B cell (primary cell): ENCODE results near the gene DCTN5. TPM values are rescaled to one million over a fixed set of nuclear protein-coding genes. Genes with fewer than 3 reads are reported as not detected.

Source experiments
- ATAC-seq: fragments of 200-7000 bp; cut with Tn5 transposase; one replicate; pipeline ENCODE4 v1.10.0; 2021; ENCODE audit warnings: low read depth, mild to moderate bottlenecking, moderate number of reproducible peaks, moderate library complexity
- CTCF ChIA-PET: fragments of 350-600 bp; sonication (Branson Sonifier 250); formaldehyde crosslinking; loops from one replicate; lab custom pipeline; 2021; ENCODE audit warnings: antibody characterized with exemption, inconsistent platforms; lab: Charles Lee
- POLR2A ChIA-PET: fragments of 350-600 bp; sonication (Branson Sonifier 250); formaldehyde crosslinking; loops from one replicate; lab custom pipeline; 2021; ENCODE audit warnings: antibody characterized with exemption; lab: Charles Lee
- DNase-seq: peaks from one replicate; pipeline ENCODE4 v3.0.0; 2013
- H2AFZ ChIP-seq: 2 replicates; pipeline ENCODE4 v1.6.1; 2012; ENCODE audit warnings: mild to moderate bottlenecking, low read depth, low read length; ENCODE audit not compliant: insufficient read depth, poor library complexity, severe bottlenecking
- H3K27ac ChIP-seq, 2 donors: 1 replicate in 1 of 2; 2 replicates in 1 of 2; pipeline ENCODE4 v1.5.1; 2012 to 2013; ENCODE audit warnings: low read length in 2 of 2, mild to moderate bottlenecking in 2 of 2, moderate library complexity in 1 of 2
- H3K27me3 ChIP-seq, 4 experiments: fragments of 200-600 bp in 1 of 4; sonication (generic) in 1 of 4; replicated peaks in 1 of 4; 1 replicate in 2 of 4; 2 replicates in 2 of 4; pipeline versions ENCODE4 v1.6.1 to v1.7.0; 2013 to 2016; ENCODE audit warnings: low read length in 3 of 4, mild to moderate bottlenecking in 2 of 4, mixed read lengths in 1 of 4, moderate library complexity in 1 of 4; ENCODE audit not compliant: insufficient read depth in 4 of 4, control insufficient read depth in 3 of 4; ENCODE audit errors: control extremely low read depth in 1 of 4
- H3K36me3 ChIP-seq, 2 experiments: replicated peaks in 1 of 2; 1 replicate in 1 of 2; 2 replicates in 1 of 2; pipeline versions ENCODE4 v1.6.1 to v1.7.1; 2013; ENCODE audit warnings: low read length in 1 of 2; ENCODE audit not compliant: insufficient read depth in 2 of 2, control insufficient read depth in 1 of 2; ENCODE audit errors: control extremely low read depth in 1 of 2, extremely low read depth in 1 of 2
- H3K4me1 ChIP-seq, 2 donors: fragments of 200-600 bp in 1 of 2; sonication (generic) in 1 of 2; 1 replicate in 1 of 2; 2 replicates in 1 of 2; pipeline versions ENCODE4 v1.5.1 to v1.6.1; 2013 to 2017; ENCODE audit warnings: low read length in 2 of 2; ENCODE audit not compliant: control insufficient read depth in 2 of 2, insufficient read depth in 2 of 2
- H3K4me2 ChIP-seq: replicated peaks from 2 replicates; pipeline ENCODE3; 2012; ENCODE audit warnings: mild to moderate bottlenecking, low read depth, low read length; ENCODE audit not compliant: poor library complexity, severe bottlenecking
- H3K4me3 ChIP-seq, 5 experiments: fragments of 200-600 bp in 1 of 5; sonication (generic) in 1 of 5; 1 replicate in 3 of 5; 2 replicates in 2 of 5; pipeline versions ENCODE4 v1.5.1 to v1.7.0; 2011 to 2016; ENCODE audit warnings: low read length in 4 of 5, mild to moderate bottlenecking in 4 of 5, low read depth in 2 of 5, control low read depth in 1 of 5, moderate library complexity in 1 of 5; ENCODE audit not compliant: insufficient read depth in 1 of 5; ENCODE audit errors: control extremely low read depth in 1 of 5, extremely low read depth in 1 of 5
- H3K79me2 ChIP-seq: fragments of 200-600 bp; sonication (generic); one replicate; pipeline ENCODE4 v1.6.0; 2016; ENCODE audit warnings: low read length; ENCODE audit not compliant: control insufficient read depth, insufficient read depth
- H3K9ac ChIP-seq: fragments of 200-600 bp; sonication (generic); 2 replicates; pipeline ENCODE4 v1.6.1; 2017; ENCODE audit warnings: mild to moderate bottlenecking, low read length, moderate library complexity
- H3K9me3 ChIP-seq, 3 donors: one replicate each; pipeline versions ENCODE4 v1.6.1 to v1.7.1; 2013; ENCODE audit warnings: low read length in 2 of 3; ENCODE audit not compliant: control insufficient read depth in 2 of 3, insufficient read depth in 1 of 3; ENCODE audit errors: control extremely low read depth in 1 of 3
- H4K20me1 ChIP-seq: 2 replicates; pipeline ENCODE4 v1.6.0; 2012; ENCODE audit warnings: mild to moderate bottlenecking, low read length; ENCODE audit not compliant: insufficient read depth, control insufficient read depth, poor library complexity, severe bottlenecking
- H3K27ac Mint-ChIP-seq: one replicate; pipeline ENCODE4 v1.8.0; 2021; ENCODE audit warnings: mixed read lengths
- H3K27me3 Mint-ChIP-seq: one replicate; pipeline ENCODE4 v1.8.0; 2021; ENCODE audit warnings: mixed read lengths
- H3K4me1 Mint-ChIP-seq: one replicate; pipeline ENCODE4 v1.8.0; 2021; ENCODE audit warnings: mixed read lengths
- H3K4me3 Mint-ChIP-seq: one replicate; pipeline ENCODE4 v1.8.0; 2021; ENCODE audit warnings: mixed read lengths
- H3K9me3 Mint-ChIP-seq: one replicate; pipeline ENCODE4 v1.8.0; 2022; ENCODE audit warnings: mixed read lengths; ENCODE audit not compliant: insufficient read depth
- CTCF ChIP-seq: fragments of 200-600 bp; IDR thresholded peaks from one replicate; pipeline ENCODE4 v1.8.0; 2022; ENCODE audit warnings: antibody characterized with exemption, mild to moderate bottlenecking
- EZH2 ChIP-seq: IDR thresholded peaks from 2 replicates; pipeline ENCODE4 v1.6.1; 2012; ENCODE audit warnings: borderline replicate concordance, low read depth, mild to moderate bottlenecking, moderate library complexity, low read length; ENCODE audit not compliant: insufficient read depth, poor library complexity, severe bottlenecking
- WGBS: methylation state at CpG from one replicate; pipeline ENCODE4 v1.1.5; 2013; ENCODE audit warnings: missing lambda C conversion rate; ENCODE audit not compliant: insufficient coverage; 5-methylcytosine and 5-hydroxymethylcytosine counted together
- intact Hi-C: fragments of 100-400 bp; cut with micrococcal nuclease; formaldehyde crosslinking; loops from one replicate; pipeline ENCODE4 v1.10.0; 2022
- polyA plus RNA-seq: library from polyadenylated mRNA; depleted of rRNA; stranded (reverse); fragments of >200 nt; gene quantifications from 2 replicates; pipeline ENCODE4 v1.2.3, GENCODE V29; 2012
- total RNA-seq, 2 donors: library from RNA; stranded (reverse); fragments of 120-200 nt in 1 of 2; gene quantifications; 1 replicate in 1 of 2; 2 replicates in 1 of 2; pipeline versions ENCODE4 v1.2.3 to v1.2.4, GENCODE V29; 2013 to 2022

Gene DCTN5
- total and polyA plus RNA-seq, 2 donors (not counting 1 experiment from before 2014, with no cell fraction given) = 22.4 to 58.3 TPM

DNA sequence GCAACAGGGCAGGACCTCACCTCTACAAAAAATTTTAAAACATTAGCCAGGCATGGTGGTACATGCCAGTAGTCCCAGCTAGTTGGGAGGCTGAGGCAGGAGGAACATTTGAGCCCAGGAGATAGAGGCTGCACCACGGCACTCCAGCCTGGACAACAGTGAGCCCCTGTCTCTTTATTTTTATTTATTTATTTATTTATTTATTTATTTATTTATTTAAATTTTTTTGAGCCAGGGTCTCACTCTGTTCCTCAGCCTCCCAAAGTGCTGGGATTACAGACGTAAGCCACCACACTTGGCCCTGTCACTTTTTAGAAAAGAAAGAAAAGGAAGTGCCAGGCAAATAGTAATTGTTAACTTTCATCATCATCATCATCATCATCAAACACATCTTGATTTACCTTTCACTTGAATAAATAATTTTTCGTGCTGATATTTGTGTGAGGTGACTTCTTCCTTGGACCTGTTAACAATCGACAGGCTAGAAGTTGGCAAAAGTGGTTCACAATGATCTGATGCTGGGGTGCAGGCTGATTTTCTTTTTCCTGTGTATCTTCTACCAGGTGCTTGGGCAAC, 6.7 kb upstream of the DCTN5 start:
- TF ChIP-seq CTCF (no peak), EZH2 (no peak)
- no peak for DNase-seq
- Histone ChIP-seq H3K79me2 (peaks cover 22% of the 10 kb centered on the region), H3K9me3 (no peaks in the 10 kb centered on the region), H3K4me2 (no peak overlapping the region), H3K27ac (no peak overlapping the region), H4K20me1 (no peaks in the 10 kb centered on the region), H3K4me3 (no peak overlapping the region), H3K4me1 (peaks cover 0 to under 1% of the 10 kb centered on the region in 2 donors), H2AFZ (no peak overlapping the region), H3K9ac (no peak overlapping the region), H3K27me3 (no peaks in the 10 kb centered on the region), H3K36me3 (peaks cover 7 to 26% of the 10 kb centered on the region in 2 experiments)
- 100% methylated on average over 1 of the region's 4 CpGs for WGBS
- Mint-ChIP-seq H3K27me3 (no peaks in the 10 kb centered on the region), H3K27ac (no peak overlapping the region), H3K4me1 (peaks cover 5% of the 10 kb centered on the region), H3K4me3 (no peak overlapping the region), H3K9me3 (no peaks in the 10 kb centered on the region)
- ATAC-seq = no peak
- intact Hi-C loops = no loop called here
- ChIA-PET CTCF (no interaction called here), POLR2A (no interaction called here)

GRCh38 chr16:23635958-23636357, 5.3 kb upstream of the DCTN5 start:
- Histone ChIP-seq H3K4me1 (peaks cover 9 to 12% of the 10 kb centered on the region in 2 donors), H2AFZ (no peak overlapping the region), H4K20me1 (no peaks in the 10 kb centered on the region), H3K27ac (no peak overlapping the region), H3K9ac (no peak overlapping the region), H3K4me2 (no peak overlapping the region), H3K9me3 (no peaks in the 10 kb centered on the region), H3K27me3 (no peaks in the 10 kb centered on the region), H3K79me2 (peaks cover 31% of the 10 kb centered on the region), H3K36me3 (peaks cover 5 to 19% of the 10 kb centered on the region in 2 experiments), H3K4me3 (no peak overlapping the region)
- no peak for ATAC-seq
- ChIA-PET CTCF (no interaction called here), POLR2A (no interaction called here)
- intact Hi-C loops = no loop called here
- H3K9me3 Mint-ChIP-seq = no peaks in the 10 kb centered on the region
- peaks cover 15% of the 10 kb centered on the region for H3K4me1 Mint-ChIP-seq
- H3K4me3 Mint-ChIP-seq = no peak overlapping the region
- H3K27ac Mint-ChIP-seq = no peak overlapping the region
- no peak for DNase-seq
- TF ChIP-seq CTCF (no peak), EZH2 (no peak)
- H3K27me3 Mint-ChIP-seq = no peaks in the 10 kb centered on the region
